GM23338 (cell line): ENCODE measurements around the gene BTBD19. TPM values are rescaled to one million over a fixed set of nuclear protein-coding genes. Genes with fewer than 3 reads are reported as not detected.

ENCODE experiments used
- ATAC-seq: fragments of 200-7000 bp; cut with Tn5 transposase; 3 replicates; pipeline ENCODE4 v1.9.1; 2020
- DNase-seq: peaks from one replicate; pipeline ENCODE4 v3.0.0-alpha.2; 2015; ENCODE audit warnings: low spot score
- H2AFZ ChIP-seq: fragments of 200-600 bp; sonication (generic); 2 replicates; pipeline ENCODE4 v1.8.0; 2016; ENCODE audit warnings: antibody characterized with exemption, mild to moderate bottlenecking, moderate library complexity
- H3F3A ChIP-seq: fragments of 200-600 bp; sonication (generic); replicated peaks from 2 replicates; pipeline ENCODE4 v1.8.0; 2017; ENCODE audit warnings: antibody characterized with exemption, mixed run types, low read depth
- H3K27ac ChIP-seq: fragments of 200-600 bp; sonication (generic); 2 replicates; pipeline ENCODE4 v1.6.1; 2016; ENCODE audit warnings: low read depth
- H3K27me3 ChIP-seq: fragments of 200-600 bp; sonication (generic); 2 replicates; pipeline ENCODE4 v1.8.0; 2016; ENCODE audit warnings: mild to moderate bottlenecking, mixed run types, moderate library complexity; ENCODE audit not compliant: insufficient read depth
- H3K36me3 ChIP-seq: fragments of 200-600 bp; sonication (generic); 2 replicates; pipeline ENCODE4 v1.8.0; 2016; ENCODE audit warnings: mild to moderate bottlenecking; ENCODE audit not compliant: insufficient read depth
- H3K4me1 ChIP-seq: fragments of 200-600 bp; sonication (generic); 2 replicates; pipeline ENCODE4 v1.8.0; 2016; ENCODE audit warnings: mild to moderate bottlenecking, moderate library complexity; ENCODE audit not compliant: insufficient read depth
- H3K4me2 ChIP-seq: fragments of 200-600 bp; sonication (generic); 2 replicates; pipeline ENCODE4 v1.7.1; 2017; ENCODE audit warnings: mixed run types
- H3K4me3 ChIP-seq: fragments of 200-600 bp; sonication (generic); 2 replicates; pipeline ENCODE4 v1.6.1; 2016; ENCODE audit warnings: mixed run types
- H3K79me2 ChIP-seq: fragments of 200-600 bp; sonication (generic); replicated peaks from 2 replicates; pipeline ENCODE4 v1.8.0; 2017; ENCODE audit warnings: mild to moderate bottlenecking; ENCODE audit not compliant: insufficient read depth
- H3K9me2 ChIP-seq: fragments of 200-600 bp; sonication (generic); 2 replicates; pipeline ENCODE4 v1.8.0; 2017; ENCODE audit not compliant: insufficient read depth
- H4K20me1 ChIP-seq: fragments of 200-600 bp; sonication (generic); replicated peaks from 2 replicates; pipeline ENCODE4 v1.8.0; 2017; ENCODE audit warnings: mild to moderate bottlenecking; ENCODE audit not compliant: insufficient read depth
- H3K27ac Mint-ChIP-seq: 2 replicates; pipeline ENCODE4 v1.8.0; 2020; ENCODE audit warnings: inconsistent platforms, mild to moderate bottlenecking, moderate library complexity, mixed read lengths
- H3K27me3 Mint-ChIP-seq: 3 replicates; pipeline ENCODE4 v1.8.0; 2022; ENCODE audit warnings: low read depth, mild to moderate bottlenecking, moderate library complexity, mixed read lengths, inconsistent platforms; ENCODE audit not compliant: insufficient read depth, poor library complexity
- H3K36me3 Mint-ChIP-seq: 3 replicates; pipeline ENCODE4 v1.8.0; 2021; ENCODE audit warnings: low read depth, mild to moderate bottlenecking, inconsistent platforms, moderate library complexity, mixed read lengths
- H3K4me1 Mint-ChIP-seq: 3 replicates; pipeline ENCODE4 v1.8.0; 2020; ENCODE audit warnings: mild to moderate bottlenecking, inconsistent platforms, mixed read lengths
- H3K4me3 Mint-ChIP-seq: 3 replicates; pipeline ENCODE4 v1.8.0; 2021; ENCODE audit warnings: moderate library complexity, mild to moderate bottlenecking, inconsistent platforms, mixed read lengths
- H3K9me3 Mint-ChIP-seq: 3 replicates; pipeline ENCODE4 v1.8.0; 2020; ENCODE audit warnings: moderate library complexity, mild to moderate bottlenecking, inconsistent platforms, mixed read lengths
- CREB1 ChIP-seq: fragments of 250-450 bp; sonication (Bioruptor Pico); IDR thresholded peaks from 2 replicates; pipeline ENCODE4 v1.5.0; 2020; ENCODE audit warnings: low read depth, mild to moderate bottlenecking, moderate library complexity
- CTCF ChIP-seq, 2 experiments: fragments of 200-600 bp in 1 of 2; sonication (generic) in 1 of 2; conservative IDR thresholded peaks; 2 replicates each; pipeline versions ENCODE4 v1.5.1 to v1.6.1; 2016 to 2017; ENCODE audit warnings: antibody characterized with exemption in 2 of 2, low read depth in 2 of 2, mild to moderate bottlenecking in 2 of 2, moderate library complexity in 1 of 2
- ETS1 ChIP-seq: IDR thresholded peaks from 2 replicates; pipeline ENCODE4 v1.6.1; 2016; ENCODE audit warnings: antibody characterized with exemption
- EZH2 ChIP-seq: fragments of 200-600 bp; sonication (generic); IDR thresholded peaks from one replicate; pipeline ENCODE4 v1.8.0; 2017; ENCODE audit warnings: antibody characterized with exemption, mild to moderate bottlenecking, low read depth; ENCODE audit not compliant: unreplicated experiment
- EZH2phosphoT487 ChIP-seq: fragments of 200-600 bp; sonication (generic); IDR thresholded peaks from one replicate; pipeline ENCODE4 v1.8.1; 2018; ENCODE audit warnings: antibody characterized with exemption; ENCODE audit not compliant: unreplicated experiment
- JUNB ChIP-seq: IDR thresholded peaks from one replicate; pipeline ENCODE4 v1.6.1; 2016; ENCODE audit warnings: antibody characterized with exemption; ENCODE audit not compliant: unreplicated experiment
- NANOG ChIP-seq: IDR thresholded peaks from 2 replicates; pipeline ENCODE4 v1.6.1; 2016; ENCODE audit warnings: antibody characterized with exemption, borderline replicate concordance
- POLR2AphosphoS5 ChIP-seq: IDR thresholded peaks from 2 replicates; pipeline ENCODE4 v1.6.1; 2016; ENCODE audit warnings: antibody characterized with exemption, low read depth
- REST ChIP-seq: IDR thresholded peaks from one replicate; pipeline ENCODE4 v1.6.1; 2018; ENCODE audit warnings: antibody characterized with exemption; ENCODE audit not compliant: unreplicated experiment
- STAT1 ChIP-seq: IDR thresholded peaks from one replicate; pipeline ENCODE4 v1.6.1; 2016; ENCODE audit warnings: antibody characterized with exemption; ENCODE audit not compliant: unreplicated experiment
- ZNF114 ChIP-seq: fragments of 250-450 bp; sonication (Bioruptor Pico); IDR thresholded peaks from 2 replicates; pipeline ENCODE4 v1.5.0; 2020; ENCODE audit warnings: mild to moderate bottlenecking, moderate library complexity
- ZNF331 ChIP-seq: fragments of 250-450 bp; sonication (Bioruptor Pico); IDR thresholded peaks from 2 replicates; pipeline ENCODE4 v1.5.0; 2020; ENCODE audit warnings: low read depth, mild to moderate bottlenecking, moderate library complexity
- ZNF462 ChIP-seq: fragments of 250-450 bp; sonication (Bioruptor Pico); IDR thresholded peaks from 2 replicates; pipeline ENCODE4 v1.5.0; 2020; ENCODE audit warnings: mild to moderate bottlenecking, moderate library complexity
- polyA plus RNA-seq: library from polyadenylated mRNA; unstranded; fragments of >200 nt; fragmentation: Nextera tagmentation; extraction: Ambion mirVana; gene quantifications from 2 replicates; pipeline ENCODE4 v1.2.1, GENCODE V29; 2016
- total RNA-seq: library from RNA; depleted of rRNA; stranded (reverse); fragments of >200 nt; shearing (Covaris generic); gene quantifications from 2 replicates; pipeline ENCODE4 v1.2.3, GENCODE V29; 2014

Gene BTBD19
- total and polyA plus RNA-seq, 2 experiments from 2014 or later, result 0.37 to 0.66 TPM

- H3K4me1 ChIP-seq, result no peaks in the 10 kb centered on the region
- Mint-ChIP-seq H3K36me3 (no peaks in the 10 kb centered on the region), H3K4me1 (peaks cover 15% of the 10 kb centered on the region), H3K9me3 (no peaks in the 10 kb centered on the region), H3K4me3 (no peak overlapping the region), H3K27me3 (peaks cover 5% of the 10 kb centered on the region), H3K27ac (no peak overlapping the region)
- no peaks in the 10 kb centered on the region for H4K20me1 ChIP-seq
- DNase-seq, result peak; percentile 34
- H3K27me3 ChIP-seq, result no peaks in the 10 kb centered on the region
- no peaks in the 10 kb centered on the region for H3F3A ChIP-seq
- H3K36me3 ChIP-seq, result no peaks in the 10 kb centered on the region
- H3K27ac ChIP-seq, result peak overlapping the region; percentile 63; the same call in 1 of the 2 replicates
- no peaks in the 10 kb centered on the region for H3K79me2 ChIP-seq
- peak; percentile 30 for ATAC-seq
- TF ChIP-seq CREB1 (CRISPR knock-in tag) (no peak), STAT1 (no peak), ZNF114 (CRISPR knock-in tag) (no peak), NANOG (no peak), ETS1 (no peak), JUNB (no peak), POLR2AphosphoS5 (no peak), REST (no peak), ZNF462 (CRISPR knock-in tag) (no peak), ZNF331 (CRISPR knock-in tag) (no peak), CTCF (conservative IDR thresholded peaks at IDR 0.05; ENCODE audit: low read depth in 2 of 2) (no peak), EZH2 (no peak), EZH2phosphoT487 (no peak)
- H3K9me2 ChIP-seq, result no peaks in the 10 kb centered on the region
- peak overlapping the region; percentile 32; the same call in 1 of the 2 replicates for H2AFZ ChIP-seq
- H3K4me3 ChIP-seq, result no peak overlapping the region
- H3K4me2 ChIP-seq, result no peak overlapping the region
Measured at GRCh38 chr1:44832056-44832705, 23.9 kb downstream of the BTBD19 start.
